Loucy (cell line): Measurements from ENCODE around the gene SPATA7.
A peak's percentile ranks its signal among the peaks of the same experiment; 100 is the strongest.
"Not testable (repeated sequence)": the region's sequence is repeated elsewhere in the genome, so short reads cannot be mapped to it uniquely, and the experiment has no call there.

Experiments
- H2AFZ ChIP-seq: fragments of 200-600 bp; sonication (generic); 2 replicates; pipeline ENCODE4 v1.6.0; 2016; ENCODE audit warnings: antibody characterized with exemption, mild to moderate bottlenecking, low read length, moderate library complexity
- H3F3A ChIP-seq: fragments of 200-600 bp; 2 replicates; pipeline ENCODE4 v1.6.0; 2016; ENCODE audit warnings: antibody characterized with exemption, low read depth, mild to moderate bottlenecking
- H3K27me3 ChIP-seq: fragments of 200-600 bp; sonication (generic); 2 replicates; pipeline ENCODE4 v1.6.1; 2014; ENCODE audit warnings: low read length, mild to moderate bottlenecking; ENCODE audit not compliant: insufficient read depth, poor library complexity, severe bottlenecking
- H3K36me3 ChIP-seq: fragments of 200-600 bp; sonication (generic); 2 replicates; pipeline ENCODE4 v1.6.1; 2016; ENCODE audit warnings: low read length; ENCODE audit not compliant: insufficient read depth
- H3K4me1 ChIP-seq: fragments of 200-600 bp; sonication (generic); 2 replicates; pipeline ENCODE4 v1.5.1; 2014; ENCODE audit warnings: low read length, mild to moderate bottlenecking; ENCODE audit not compliant: insufficient read depth, poor library complexity, severe bottlenecking
- H3K4me2 ChIP-seq: fragments of 200-600 bp; sonication (generic); 2 replicates; pipeline ENCODE4 v1.6.0; 2014; ENCODE audit warnings: antibody characterized with exemption, low read length, low read depth, mild to moderate bottlenecking; ENCODE audit not compliant: poor library complexity, severe bottlenecking
- H3K4me3 ChIP-seq: fragments of 200-600 bp; sonication (generic); 2 replicates; pipeline ENCODE4 v1.5.1; 2014; ENCODE audit warnings: low read length, mild to moderate bottlenecking, mixed read lengths; ENCODE audit not compliant: poor library complexity, severe bottlenecking
- H3K79me2 ChIP-seq: fragments of 200-600 bp; sonication (generic); 2 replicates; pipeline ENCODE4 v1.6.1; 2014; ENCODE audit warnings: low read length; ENCODE audit not compliant: insufficient read depth
- H3K9ac ChIP-seq: fragments of 200-600 bp; sonication (generic); 2 replicates; pipeline ENCODE4 v1.6.0; 2014; ENCODE audit warnings: mild to moderate bottlenecking, low read depth, low read length, moderate library complexity; ENCODE audit not compliant: poor library complexity, severe bottlenecking
- H3K9me2 ChIP-seq: fragments of 200-600 bp; sonication (generic); replicated peaks from 2 replicates; pipeline ENCODE4 v1.6.1; 2016; ENCODE audit warnings: low read depth, low read length, mixed read lengths
- H3K9me3 ChIP-seq: fragments of 200-600 bp; sonication (generic); 2 replicates; pipeline ENCODE4 v1.6.1; 2014; ENCODE audit warnings: mild to moderate bottlenecking, antibody characterized with exemption, low read length, low read depth; ENCODE audit not compliant: insufficient read depth
- H4K20me1 ChIP-seq: fragments of 200-600 bp; sonication (generic); 2 replicates; pipeline ENCODE4 v1.6.0; 2014; ENCODE audit warnings: antibody characterized with exemption, low read length, mild to moderate bottlenecking; ENCODE audit not compliant: insufficient read depth, poor library complexity, severe bottlenecking
- CTCF ChIP-seq: fragments of 200-600 bp; sonication (generic); conservative IDR thresholded peaks from 2 replicates; pipeline ENCODE4 v1.5.1; 2014; ENCODE audit warnings: mild to moderate bottlenecking, antibody characterized with exemption, low read length
- EZH2phosphoT487 ChIP-seq: fragments of 200-600 bp; IDR thresholded peaks from 2 replicates; pipeline ENCODE4 v1.6.1; 2018; ENCODE audit warnings: antibody characterized with exemption, mild to moderate bottlenecking, moderate library complexity, borderline replicate concordance

The SPATA7 gene

DNA sequence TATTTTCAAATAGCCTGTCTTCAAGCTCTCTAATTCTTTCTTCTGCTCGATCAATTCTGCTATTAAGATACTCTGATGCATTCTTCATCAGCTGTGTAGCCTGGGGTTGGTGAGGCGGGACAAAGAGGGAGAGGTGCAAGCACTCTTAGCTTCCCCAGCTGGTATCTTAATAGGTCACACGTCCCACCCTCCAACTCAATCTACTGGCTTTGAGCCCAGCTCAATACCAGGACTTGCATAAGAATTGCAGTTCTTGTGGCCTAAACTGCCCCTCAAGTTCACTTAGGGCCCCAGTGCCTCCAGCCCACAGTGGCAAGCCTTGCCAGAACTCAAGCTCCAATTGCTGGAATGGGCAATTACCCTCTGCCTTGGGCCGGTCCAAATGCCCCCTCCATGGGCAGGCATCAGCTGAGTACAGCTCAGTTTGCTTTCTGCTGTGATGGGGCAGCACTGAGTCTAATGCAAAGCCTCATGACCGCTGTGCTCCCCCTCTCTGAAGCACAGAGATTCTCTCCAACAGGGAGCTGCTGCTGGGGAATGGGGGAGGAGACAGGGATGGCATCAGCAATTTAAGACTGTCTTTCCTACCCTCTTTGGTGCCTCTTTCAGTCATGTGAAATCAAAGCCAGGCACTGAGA lies 5.6 kb upstream of the SPATA7 start:
- Histone ChIP-seq H2AFZ (no peak overlapping the region), H3K9ac (no peak overlapping the region), H3K4me2 (no peak overlapping the region), H3K4me3 (no peak overlapping the region), H3K79me2 (no peaks in the 10 kb centered on the region), H3F3A (no peaks in the 10 kb centered on the region), H3K4me1 (peaks cover 4% of the 10 kb centered on the region), H3K9me2 (no peaks in the 10 kb centered on the region), H3K9me3 (no peaks in the 10 kb centered on the region), H3K27me3 (no peaks in the 10 kb centered on the region), H4K20me1 (no peaks in the 10 kb centered on the region), H3K36me3 (no peaks in the 10 kb centered on the region)
- no peak for TF ChIP-seq EZH2phosphoT487
- TF ChIP-seq CTCF, result no peak

DNA sequence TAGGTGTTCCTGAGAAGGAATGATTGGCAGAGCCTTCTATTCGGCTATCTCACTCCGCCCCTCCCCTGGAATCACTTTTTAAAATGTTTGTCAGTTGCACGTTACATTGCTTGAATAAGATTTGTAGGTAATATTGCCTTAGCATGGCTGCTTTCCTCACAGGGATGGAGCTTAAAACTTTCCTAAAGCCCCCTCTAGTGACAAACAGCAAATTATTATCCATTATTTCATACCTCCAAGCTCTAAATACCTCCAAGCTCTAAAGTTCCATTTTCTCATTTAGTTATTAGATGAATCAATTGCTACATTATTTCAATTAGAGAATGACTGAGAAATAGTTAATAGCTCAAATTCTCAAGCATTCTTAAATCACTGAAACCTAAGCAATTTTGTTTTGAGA lies 5.1 kb upstream of the SPATA7 start:
- H3K79me2 ChIP-seq, result no peaks in the 10 kb centered on the region
- H3K9me3 ChIP-seq, result no peaks in the 10 kb centered on the region
- no peak overlapping the region for H3K4me3 ChIP-seq
- H3K4me2 ChIP-seq, result no peak overlapping the region
- H3F3A ChIP-seq, result no peaks in the 10 kb centered on the region
- H3K9me2 ChIP-seq, result no peaks in the 10 kb centered on the region
- H3K9ac ChIP-seq, result no peak overlapping the region
- peaks cover 7% of the 10 kb centered on the region for H3K4me1 ChIP-seq
- TF ChIP-seq EZH2phosphoT487 (no peak), CTCF (peak; percentile 56)
- no peaks in the 10 kb centered on the region for H3K27me3 ChIP-seq
- H3K36me3 ChIP-seq, result no peaks in the 10 kb centered on the region
- no peak overlapping the region for H2AFZ ChIP-seq
- no peaks in the 10 kb centered on the region for H4K20me1 ChIP-seq

DNA sequence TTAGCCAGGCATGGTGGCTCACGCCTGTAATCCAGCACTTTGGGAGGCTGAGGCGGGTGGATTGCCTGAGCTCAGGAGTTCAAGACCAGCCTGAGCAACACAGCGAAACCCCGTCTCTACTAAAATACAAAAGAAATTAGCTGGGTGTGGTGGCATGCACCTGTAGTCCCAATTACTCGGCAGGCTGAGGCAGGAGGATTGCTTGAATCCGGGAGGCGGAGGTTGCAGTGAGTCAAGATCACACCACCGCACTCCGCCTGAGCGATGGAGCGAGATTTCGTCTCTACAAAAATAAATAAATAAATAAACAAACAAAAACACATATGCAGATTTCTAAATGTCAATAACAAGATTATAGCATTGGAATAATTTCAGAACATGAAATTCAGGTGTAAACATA lies 3.8 kb upstream of the SPATA7 start:
- H2AFZ ChIP-seq, H3K9me2 ChIP-seq, H3K27me3 ChIP-seq, H3F3A ChIP-seq, H3K9ac ChIP-seq, H3K79me2 ChIP-seq, H3K4me2 ChIP-seq, H3K4me3 ChIP-seq, H4K20me1 ChIP-seq, H3K36me3 ChIP-seq, H3K9me3 ChIP-seq: not testable (repeated sequence)
- H3K4me1 ChIP-seq, result peaks cover 15% of the 10 kb centered on the region

GRCh38 chr14:88384718-88385117 lies 739 bp upstream of the SPATA7 start:
- Histone ChIP-seq H3K36me3 (no peaks in the 10 kb centered on the region), H2AFZ (peak overlapping the region; percentile 97), H3K4me3 (peak overlapping the region; percentile 81), H3K9ac (peak overlapping the region; percentile 74), H3K27me3 (no peaks in the 10 kb centered on the region), H4K20me1 (no peaks in the 10 kb centered on the region), H3F3A (no peaks in the 10 kb centered on the region), H3K4me2 (peak overlapping the region; percentile 99), H3K79me2 (no peaks in the 10 kb centered on the region), H3K9me3 (no peaks in the 10 kb centered on the region), H3K9me2 (no peaks in the 10 kb centered on the region), H3K4me1 (peaks cover 17% of the 10 kb centered on the region)
- TF ChIP-seq CTCF (no peak), EZH2phosphoT487 (no peak)
